ENCODE data around the gene NXNL1.

The NXNL1 gene

DNA sequence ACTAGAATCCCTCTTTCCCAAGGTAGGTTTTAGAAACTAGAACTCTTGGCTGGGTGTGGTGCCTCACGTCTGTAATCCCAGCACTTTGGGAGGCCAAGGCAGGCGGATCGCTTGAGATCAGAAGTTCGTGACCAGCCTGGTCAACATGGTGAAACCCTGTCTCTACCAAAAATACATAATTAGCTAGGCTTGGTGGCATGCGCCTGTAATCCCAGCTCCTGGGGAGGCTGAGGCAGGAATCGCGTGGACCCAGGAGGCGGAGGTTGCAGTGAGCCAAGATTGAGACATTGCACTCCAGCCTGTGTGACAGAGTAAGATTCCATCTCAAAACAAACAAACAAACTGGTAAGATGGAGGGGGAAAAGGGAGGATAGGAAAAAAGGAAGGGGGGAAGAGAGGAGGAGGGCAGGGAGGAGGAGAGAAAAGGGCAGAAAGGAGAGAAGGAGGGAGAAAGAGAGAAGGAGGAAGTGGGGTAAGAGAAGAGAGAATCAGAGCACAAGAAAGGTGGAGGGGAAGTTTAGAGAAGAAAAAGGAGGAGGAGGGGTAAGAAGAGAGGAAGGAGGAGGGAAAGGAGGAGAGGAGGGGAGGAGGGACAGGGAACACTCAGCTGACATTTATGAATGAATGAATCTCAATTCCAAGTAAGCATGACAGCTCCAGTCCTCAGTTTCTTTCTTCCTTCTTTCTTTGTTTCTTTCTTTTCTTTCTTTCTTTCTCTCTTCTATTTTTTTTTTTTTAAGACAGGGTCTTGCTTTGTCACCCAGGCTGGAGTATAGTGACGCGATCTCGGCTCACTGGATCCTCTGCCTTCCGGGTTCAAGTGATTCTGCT is 7.0 kb upstream of the NXNL1 start:
- TF ChIP-seq, protein P1, sequence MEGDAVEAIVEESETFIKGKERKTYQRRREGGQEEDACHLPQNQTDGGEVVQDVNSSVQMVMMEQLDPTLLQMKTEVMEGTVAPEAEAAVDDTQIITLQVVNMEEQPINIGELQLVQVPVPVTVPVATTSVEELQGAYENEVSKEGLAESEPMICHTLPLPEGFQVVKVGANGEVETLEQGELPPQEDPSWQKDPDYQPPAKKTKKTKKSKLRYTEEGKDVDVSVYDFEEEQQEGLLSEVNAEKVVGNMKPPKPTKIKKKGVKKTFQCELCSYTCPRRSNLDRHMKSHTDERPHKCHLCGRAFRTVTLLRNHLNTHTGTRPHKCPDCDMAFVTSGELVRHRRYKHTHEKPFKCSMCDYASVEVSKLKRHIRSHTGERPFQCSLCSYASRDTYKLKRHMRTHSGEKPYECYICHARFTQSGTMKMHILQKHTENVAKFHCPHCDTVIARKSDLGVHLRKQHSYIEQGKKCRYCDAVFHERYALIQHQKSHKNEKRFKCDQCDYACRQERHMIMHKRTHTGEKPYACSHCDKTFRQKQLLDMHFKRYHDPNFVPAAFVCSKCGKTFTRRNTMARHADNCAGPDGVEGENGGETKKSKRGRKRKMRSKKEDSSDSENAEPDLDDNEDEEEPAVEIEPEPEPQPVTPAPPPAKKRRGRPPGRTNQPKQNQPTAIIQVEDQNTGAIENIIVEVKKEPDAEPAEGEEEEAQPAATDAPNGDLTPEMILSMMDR (IDR thresholded peaks at IDR 0.05; ENCODE audit: insufficient read depth, low read length, poor library complexity, severe bottlenecking): no peak
- no peak overlapping the region for H3K4me3 ChIP-seq (replicated peaks; ENCODE audit: low read depth, low read length)
- no peaks in the 10 kb centered on the region for H3K36me3 ChIP-seq (ENCODE audit: control insufficient read depth, insufficient read depth, low read length)
- no peak for DNase-seq (ENCODE audit: extremely low read depth, insufficient read length)
- H3K27me3 ChIP-seq (replicated peaks; ENCODE audit: control insufficient read depth, insufficient read depth, low read length): no peaks in the 10 kb centered on the region

DNA sequence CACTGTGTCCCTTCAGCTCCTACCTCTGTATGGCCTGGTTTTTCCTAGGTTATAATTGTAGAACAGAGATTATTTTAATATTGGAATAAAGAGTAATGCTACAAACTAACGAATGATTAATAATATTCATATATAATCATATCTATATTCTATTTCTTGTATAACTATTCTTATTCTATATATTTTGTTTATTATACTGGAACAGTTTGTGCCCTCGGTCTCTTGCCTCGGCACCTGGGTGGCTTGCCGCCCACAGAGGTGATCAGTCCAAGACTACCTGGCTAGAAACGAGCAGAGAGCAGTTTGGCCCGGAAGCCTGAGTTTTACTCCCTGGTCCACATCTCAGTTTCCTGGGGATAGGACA is 5.7 kb upstream of the NXNL1 start:
- no peak for DNase-seq (ENCODE audit: extremely low read depth, insufficient read length)
- TF ChIP-seq, protein P1 (IDR thresholded peaks at IDR 0.05; ENCODE audit: insufficient read depth, low read length, poor library complexity, severe bottlenecking): no peak
- H3K36me3 ChIP-seq (ENCODE audit: control insufficient read depth, insufficient read depth, low read length): no peaks in the 10 kb centered on the region
- H3K4me3 ChIP-seq (replicated peaks; ENCODE audit: low read depth, low read length): no peak overlapping the region
- no peaks in the 10 kb centered on the region for H3K27me3 ChIP-seq (replicated peaks; ENCODE audit: control insufficient read depth, insufficient read depth, low read length)

DNA sequence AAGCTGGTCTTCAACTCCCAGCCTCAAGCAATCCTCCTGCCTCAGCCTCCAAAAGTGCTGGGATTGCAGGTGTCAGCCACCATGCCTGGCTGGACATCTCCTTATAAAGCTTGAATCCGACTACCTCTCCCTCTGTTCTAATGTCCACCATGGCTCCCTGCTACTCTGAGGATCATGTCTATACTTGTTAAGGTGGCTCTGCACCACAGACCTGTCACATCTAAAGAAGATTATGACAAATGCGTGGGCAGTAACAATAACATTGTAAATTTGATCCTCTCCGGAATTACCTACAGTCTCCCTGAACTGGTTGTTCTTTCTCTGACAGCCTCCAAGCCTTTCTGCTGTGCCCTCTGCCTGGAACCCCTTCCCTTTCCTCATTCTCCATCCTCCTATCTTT is 1.8 kb downstream of the NXNL1 start:
- no peaks in the 10 kb centered on the region for H3K36me3 ChIP-seq (ENCODE audit: control insufficient read depth, insufficient read depth, low read length)
- no peaks in the 10 kb centered on the region for H3K27me3 ChIP-seq (replicated peaks; ENCODE audit: control insufficient read depth, insufficient read depth, low read length)
- DNase-seq (ENCODE audit: extremely low read depth, insufficient read length): no peak
- H3K4me3 ChIP-seq (replicated peaks; ENCODE audit: low read depth, low read length): no peak overlapping the region
- TF ChIP-seq, protein P1 (IDR thresholded peaks at IDR 0.05; ENCODE audit: insufficient read depth, low read length, poor library complexity, severe bottlenecking): no peak

DNA sequence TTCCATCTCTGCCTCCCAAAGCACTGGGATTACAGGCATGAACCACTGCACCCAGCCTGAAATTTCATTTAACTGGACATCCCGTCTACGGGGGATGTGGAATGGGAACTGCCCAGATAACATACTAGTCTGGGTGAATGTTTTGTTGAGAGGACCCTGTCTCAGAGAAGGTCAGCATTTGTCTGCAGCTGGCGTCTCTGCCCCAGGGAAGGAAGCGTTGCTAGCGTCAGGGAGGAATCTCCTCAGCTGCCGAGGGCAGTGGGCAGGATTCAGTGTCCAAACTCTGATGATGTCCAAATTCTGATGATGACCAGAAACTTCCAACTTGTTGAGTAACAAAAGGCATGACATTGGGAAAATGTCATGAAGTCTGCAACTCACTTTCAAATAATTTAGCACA is 3.1 kb downstream of the NXNL1 start:
- Histone ChIP-seq H3K36me3 (ENCODE audit: control insufficient read depth, insufficient read depth, low read length) (no peaks in the 10 kb centered on the region), H3K4me3 (replicated peaks; ENCODE audit: low read depth, low read length) (no peak overlapping the region), H3K27me3 (replicated peaks; ENCODE audit: control insufficient read depth, insufficient read depth, low read length) (no peaks in the 10 kb centered on the region)
- no peak for DNase-seq (ENCODE audit: extremely low read depth, insufficient read length)
- TF ChIP-seq, protein P1 (IDR thresholded peaks at IDR 0.05; ENCODE audit: insufficient read depth, low read length, poor library complexity, severe bottlenecking): no peak

DNA sequence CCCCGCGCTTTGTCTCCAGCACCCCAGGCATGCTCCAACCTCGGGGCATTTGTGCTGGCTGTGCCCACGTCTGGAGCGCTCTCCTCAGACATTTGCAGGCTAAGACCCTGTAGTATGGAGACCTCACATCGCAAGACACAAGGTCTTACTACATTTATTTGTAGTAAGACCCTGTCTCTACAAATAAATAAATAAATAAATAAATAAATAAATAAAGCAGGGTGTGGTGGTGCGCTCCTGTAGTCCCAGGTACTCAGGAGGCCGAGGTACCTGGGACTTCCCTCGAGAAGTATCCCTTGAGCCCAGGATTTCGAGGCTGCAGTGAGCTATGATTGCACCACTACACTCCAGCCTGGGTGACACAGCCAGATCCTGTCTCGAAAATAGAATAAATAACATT is 4.6 kb downstream of the NXNL1 start:
- TF ChIP-seq, protein P1 (IDR thresholded peaks at IDR 0.05; ENCODE audit: insufficient read depth, low read length, poor library complexity, severe bottlenecking): no peak
- Histone ChIP-seq H3K4me3 (replicated peaks; ENCODE audit: low read depth, low read length) (no peak overlapping the region), H3K27me3 (replicated peaks; ENCODE audit: control insufficient read depth, insufficient read depth, low read length) (no peaks in the 10 kb centered on the region)

More for the DNA sequence above, 4.6 kb downstream of the NXNL1 start:
- no peaks in the 10 kb centered on the region for H3K36me3 ChIP-seq (ENCODE audit: control insufficient read depth, insufficient read depth, low read length)
- no peak for DNase-seq (ENCODE audit: extremely low read depth, insufficient read length)
